OCI-LY7 (cell line): ENCODE data around the gene SPAG16. TPM values are rescaled to one million over a fixed set of nuclear protein-coding genes. Genes with fewer than 3 reads are reported as not detected.
A peak's percentile ranks its signal among the peaks of the same experiment; 100 is the strongest.

ENCODE experiments used
- BruUV-seq: library from RNA; stranded (reverse); fragments of 400-500 nt; replicated peaks from 2 replicates; lab custom pipeline; 2021; lab: Mats Ljungman, UMichigan
- CTCF ChIA-PET: fragments of 300-600 bp; sonication (Branson Sonifier 250); formaldehyde crosslinking; loops from one replicate; lab custom pipeline; 2022; ENCODE audit warnings: antibody characterized with exemption; ENCODE audit not compliant: unreplicated experiment; lab: Charles Lee
- POLR2A ChIA-PET: fragments of 300-600 bp; sonication (Branson Sonifier 250); formaldehyde crosslinking; loops from one replicate; lab custom pipeline; 2022; ENCODE audit warnings: antibody characterized with exemption; lab: Charles Lee
- DNase-seq: peaks from one replicate; pipeline ENCODE4 v3.0.0-alpha.2; 2015; ENCODE audit warnings: low spot score
- H2AFZ ChIP-seq: fragments of 200-600 bp; sonication (generic), shearing (Covaris generic); 2 replicates; pipeline ENCODE4 v1.6.1; 2014; ENCODE audit warnings: mild to moderate bottlenecking, antibody characterized with exemption, low read length, moderate library complexity
- H3K27ac ChIP-seq: fragments of 200-600 bp; sonication (generic); 2 replicates; pipeline ENCODE4 v1.5.1; 2014; ENCODE audit warnings: mixed run types, low read depth, mild to moderate bottlenecking, moderate library complexity, low read length, inconsistent platforms; ENCODE audit not compliant: poor library complexity, severe bottlenecking
- H3K36me3 ChIP-seq: fragments of 200-600 bp; sonication (generic); 2 replicates; pipeline ENCODE4 v1.6.1; 2014; ENCODE audit warnings: mild to moderate bottlenecking, antibody characterized with exemption, low read length, moderate library complexity, mixed read lengths; ENCODE audit not compliant: insufficient read depth
- H3K4me1 ChIP-seq: fragments of 200-600 bp; sonication (generic); 2 replicates; pipeline ENCODE4 v1.5.1; 2014; ENCODE audit warnings: mild to moderate bottlenecking, low read length; ENCODE audit not compliant: insufficient read depth, poor library complexity, severe bottlenecking
- H3K4me2 ChIP-seq: fragments of 200-600 bp; sonication (generic); 2 replicates; pipeline ENCODE4 v1.6.1; 2014; ENCODE audit warnings: mild to moderate bottlenecking, low read length
- H3K4me3 ChIP-seq: fragments of 200-600 bp; sonication (generic); 2 replicates; pipeline ENCODE4 v1.5.1; 2014; ENCODE audit warnings: mild to moderate bottlenecking, low read depth, low read length; ENCODE audit not compliant: poor library complexity, severe bottlenecking
- H3K79me2 ChIP-seq: fragments of 200-600 bp; sonication (generic); 2 replicates; pipeline ENCODE4 v1.6.1; 2016; ENCODE audit warnings: low read depth, mild to moderate bottlenecking, low read length, moderate library complexity, mixed read lengths; ENCODE audit not compliant: insufficient read depth
- H3K9me2 ChIP-seq: fragments of 200-600 bp; sonication (generic); 2 replicates; pipeline ENCODE4 v1.6.1; 2016; ENCODE audit warnings: mild to moderate bottlenecking, low read length, mixed read lengths; ENCODE audit not compliant: insufficient read depth
- H3K9me3 ChIP-seq: fragments of 200-600 bp; sonication (generic); 2 replicates; pipeline ENCODE4 v1.6.1; 2014; ENCODE audit warnings: mild to moderate bottlenecking, mixed run types, low read length, mixed read lengths
- H4K20me1 ChIP-seq: fragments of 200-600 bp; sonication (generic); 2 replicates; pipeline ENCODE4 v1.6.1; 2014; ENCODE audit warnings: mild to moderate bottlenecking, antibody characterized with exemption, low read length, moderate library complexity, mixed read lengths; ENCODE audit not compliant: insufficient read depth
- CTCF ChIP-seq: fragments of 200-600 bp; sonication (generic); conservative IDR thresholded peaks from 2 replicates; pipeline ENCODE4 v1.5.1; 2014; ENCODE audit warnings: mild to moderate bottlenecking, antibody characterized with exemption, low read length, moderate library complexity, mixed read lengths
- EZH2phosphoT487 ChIP-seq: fragments of 200-600 bp; sonication (generic); IDR thresholded peaks from 2 replicates; pipeline ENCODE4 v1.6.1; 2018; ENCODE audit warnings: low read depth, borderline replicate concordance, mild to moderate bottlenecking, mixed run types, antibody characterized with exemption, low read length, moderate library complexity, mixed read lengths
- intact Hi-C: fragments of 100-400 bp; cut with micrococcal nuclease; formaldehyde crosslinking; loops from one replicate; pipeline ENCODE4 v1.10.0; 2022; ENCODE audit not compliant: unreplicated experiment
- total RNA-seq, 2 experiments: library from RNA; depleted of rRNA in 1 of 2; stranded (reverse); fragments of >200 nt in 1 of 2; shearing (Covaris generic) in 1 of 2; gene quantifications; 2 replicates each; pipeline ENCODE4 v1.2.3, GENCODE V29; 2014 to 2022

The SPAG16 gene
- total RNA-seq, 2 experiments from 2014 or later = 22.1 to 24.2 TPM

GRCh38 chr2:214035091-214035852 lies 751.0 kb downstream of the SPAG16 start:
- peak; percentile 8 for DNase-seq
- no peaks in the 10 kb centered on the region for H4K20me1 ChIP-seq
- no peak overlapping the region for H3K27ac ChIP-seq
- no peak overlapping the region for H2AFZ ChIP-seq
- TF ChIP-seq EZH2phosphoT487 (no peak), CTCF (no peak)
- CTCF ChIA-PET = no interaction called here
- H3K4me1 ChIP-seq = no peaks in the 10 kb centered on the region
- no TSS peak for BruUV-seq
- no peaks in the 10 kb centered on the region for H3K9me2 ChIP-seq
- H3K9me3 ChIP-seq = no peaks in the 10 kb centered on the region
- H3K36me3 ChIP-seq = no peaks in the 10 kb centered on the region
- H3K4me3 ChIP-seq = no peak overlapping the region
- no peak overlapping the region for H3K4me2 ChIP-seq
- POLR2A ChIA-PET = interaction anchor here (0.5 to 0.7 kb wide), 2 partner anchors 16 to 317 kb away, joined by 3 to 4 read pairs; no protein-coding TSS in a partner anchor
- H3K79me2 ChIP-seq = no peaks in the 10 kb centered on the region
- intact Hi-C loops = no loop called here

GRCh38 chr2:214035921-214036320 lies 751.7 kb downstream of the SPAG16 start:
- H3K4me2 ChIP-seq = no peak overlapping the region
- POLR2A ChIA-PET = interaction anchor here (0.5 kb wide), 1 partner anchor 316 kb away, joined by 4 read pairs; no protein-coding TSS in a partner anchor
- no peak overlapping the region for H2AFZ ChIP-seq
- no peak for DNase-seq
- no peaks in the 10 kb centered on the region for H3K79me2 ChIP-seq
- no peaks in the 10 kb centered on the region for H3K9me2 ChIP-seq
- intact Hi-C loops = no loop called here
- CTCF ChIA-PET = no interaction called here
- H3K4me3 ChIP-seq = no peak overlapping the region
- no peaks in the 10 kb centered on the region for H4K20me1 ChIP-seq
- no peak for TF ChIP-seq EZH2phosphoT487
- TF ChIP-seq CTCF = no peak
- no peak overlapping the region for H3K27ac ChIP-seq
- H3K4me1 ChIP-seq = no peaks in the 10 kb centered on the region
- H3K36me3 ChIP-seq = no peaks in the 10 kb centered on the region
- no TSS peak for BruUV-seq
- H3K9me3 ChIP-seq = no peaks in the 10 kb centered on the region

- Histone ChIP-seq H3K27ac (no peak overlapping the region), H3K79me2 (no peaks in the 10 kb centered on the region), H3K9me2 (no peaks in the 10 kb centered on the region), H2AFZ (no peak overlapping the region), H3K4me3 (no peak overlapping the region), H4K20me1 (no peaks in the 10 kb centered on the region), H3K4me1 (no peaks in the 10 kb centered on the region), H3K4me2 (no peak overlapping the region), H3K36me3 (no peaks in the 10 kb centered on the region), H3K9me3 (no peaks in the 10 kb centered on the region)
- no peak for TF ChIP-seq EZH2phosphoT487
- TF ChIP-seq CTCF = no peak
- POLR2A ChIA-PET = no interaction called here
- BruUV-seq = no TSS peak
- CTCF ChIA-PET = no interaction called here
- DNase-seq = no peak
- intact Hi-C loops = no loop called here
Observed at GRCh38 chr2:214038186-214038585, 753.9 kb downstream of the SPAG16 start.
